ENCODE measurements around the gene KCNH8. TPM values are rescaled to one million over a fixed set of nuclear protein-coding genes. Genes with fewer than 3 reads are reported as not detected.

The KCNH8 gene
- total RNA-seq, 1 donor from 2014 or later: 1.5 TPM

DNA sequence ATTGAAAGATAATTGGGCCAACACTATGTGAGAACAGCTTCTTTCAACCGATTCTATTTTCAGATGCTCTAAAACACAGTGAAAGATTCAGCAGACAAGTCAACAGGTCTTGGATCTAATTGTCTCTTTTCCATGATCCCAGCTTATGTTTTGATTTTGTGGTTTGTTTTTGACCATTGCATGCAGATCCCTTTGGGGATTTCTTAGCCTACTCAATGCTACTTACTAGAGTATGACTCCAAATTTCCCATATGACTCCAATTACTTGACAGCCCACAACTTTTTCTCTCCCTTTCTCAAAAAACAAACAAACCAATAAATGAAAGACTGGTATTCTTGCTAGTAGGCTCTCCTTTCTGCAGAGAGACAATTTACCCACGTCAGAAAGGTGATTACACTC lies 67.1 kb downstream of the KCNH8 start:
- Mint-ChIP-seq H3K4me3 (no peak overlapping the region), H3K27ac (no peak overlapping the region), H3K36me3 (ENCODE audit: low read depth) (no peaks in the 10 kb centered on the region), H3K4me1 (peaks cover 4% of the 10 kb centered on the region), H3K9me3 (no peaks in the 10 kb centered on the region), H3K27me3 (no peaks in the 10 kb centered on the region)
- intact Hi-C loops (cut with micrococcal nuclease): loop anchor here (10.0 kb wide), 1 partner anchor 819 kb away; no protein-coding TSS in a partner anchor
- ATAC-seq (ENCODE audit: low read depth) (no peak), DNase-seq (no peak)
- no peak for TF ChIP-seq CTCF (IDR thresholded peaks at IDR 0.05)
- CTCF ChIA-PET: interaction anchor here (0.7 to 5.0 kb wide), 5 partner anchors 10 to 651 kb away, joined by 3 to 39 read pairs (median 5); no protein-coding TSS in a partner anchor
- POLR2A ChIA-PET: no interaction called here

- Mint-ChIP-seq H3K4me3 (no peak overlapping the region), H3K36me3 (ENCODE audit: low read depth) (no peaks in the 10 kb centered on the region), H3K27ac (no peak overlapping the region), H3K4me1 (peaks cover 4% of the 10 kb centered on the region), H3K9me3 (no peaks in the 10 kb centered on the region), H3K27me3 (no peaks in the 10 kb centered on the region)
- CTCF ChIA-PET: no interaction called here
- ATAC-seq (ENCODE audit: low read depth): no peak
- TF ChIP-seq CTCF (IDR thresholded peaks at IDR 0.05): no peak
- intact Hi-C loops (cut with micrococcal nuclease): loop anchor here (10.0 kb wide), 1 partner anchor 818 kb away; no protein-coding TSS in a partner anchor
- POLR2A ChIA-PET: no interaction called here
- no peak for DNase-seq
Measured at GRCh38 chr3:19216669-19217337, 68.5 kb downstream of the KCNH8 start.

- Mint-ChIP-seq H3K9me3 (no peaks in the 10 kb centered on the region), H3K27me3 (no peaks in the 10 kb centered on the region), H3K4me1 (no peaks in the 10 kb centered on the region), H3K27ac (no peak overlapping the region), H3K4me3 (no peak overlapping the region), H3K36me3 (ENCODE audit: low read depth) (no peaks in the 10 kb centered on the region)
- ChIA-PET CTCF (interaction anchor here (1.0 kb wide), 1 partner anchor 323 kb away, joined by 4 read pairs; no protein-coding TSS in a partner anchor), POLR2A (no interaction called here)
- no peak for ATAC-seq (ENCODE audit: low read depth)
- intact Hi-C loops (cut with micrococcal nuclease): no loop called here
- TF ChIP-seq CTCF (IDR thresholded peaks at IDR 0.05): no peak
- no peak for DNase-seq
Measured at GRCh38 chr3:19220311-19220710, 72.0 kb downstream of the KCNH8 start.

DNA sequence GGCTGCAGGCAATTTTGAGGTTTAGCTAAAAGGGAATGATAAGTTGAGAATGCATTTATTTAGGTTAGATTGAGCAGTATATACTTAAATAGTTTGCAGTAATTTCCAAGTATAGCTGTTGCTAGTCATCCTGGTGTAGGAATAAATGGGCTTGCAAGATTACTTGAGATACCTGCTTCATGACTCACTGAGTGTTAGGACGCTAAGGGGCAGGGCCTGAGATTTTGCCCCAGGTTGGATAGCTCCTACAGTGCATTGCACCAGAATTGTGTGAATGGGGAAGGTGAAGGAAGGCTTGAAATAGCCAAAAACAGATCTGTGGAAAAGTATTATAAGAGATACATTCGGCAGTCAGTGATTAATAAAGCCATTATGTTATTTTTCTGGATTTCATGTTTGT lies 72.8 kb downstream of the KCNH8 start:
- H3K27me3 Mint-ChIP-seq: no peaks in the 10 kb centered on the region
- no peaks in the 10 kb centered on the region for H3K4me1 Mint-ChIP-seq
- DNase-seq: no peak
- ChIA-PET POLR2A (no interaction called here), CTCF (no interaction called here)
- intact Hi-C loops (cut with micrococcal nuclease): no loop called here
- ATAC-seq (ENCODE audit: low read depth): no peak
- no peak overlapping the region for H3K4me3 Mint-ChIP-seq
- H3K9me3 Mint-ChIP-seq: no peaks in the 10 kb centered on the region
- H3K27ac Mint-ChIP-seq: no peak overlapping the region
- no peaks in the 10 kb centered on the region for H3K36me3 Mint-ChIP-seq (ENCODE audit: low read depth)
- no peak for TF ChIP-seq CTCF (IDR thresholded peaks at IDR 0.05)

- ChIA-PET POLR2A (no interaction called here), CTCF (no interaction called here)
- Mint-ChIP-seq H3K27ac (no peak overlapping the region), H3K4me3 (no peak overlapping the region), H3K4me1 (peaks cover 17% of the 10 kb centered on the region), H3K9me3 (peaks cover 5% of the 10 kb centered on the region), H3K36me3 (ENCODE audit: low read depth) (peaks cover 4% of the 10 kb centered on the region), H3K27me3 (no peaks in the 10 kb centered on the region)
- TF ChIP-seq CTCF (IDR thresholded peaks at IDR 0.05): no peak
- intact Hi-C loops (cut with micrococcal nuclease): no loop called here
- ATAC-seq (ENCODE audit: low read depth) (no peak), DNase-seq (no peak)
Measured at GRCh38 chr3:19226479-19226878, 78.2 kb downstream of the KCNH8 start.

Data from activated B cell treated with CpG ODN at 0.5 μM for 24 hours (primary cell).